Activated naive CD8-positive, alpha-beta T cell treated with anti-CD3 and anti-CD28 coated beads, Interleukin-2, amount 50 U/mL, for 24 hours (primary cell): ENCODE data around the gene TMPRSS11E.
"Not testable (repeated sequence)": the region's sequence is repeated elsewhere in the genome, so short reads cannot be mapped to it uniquely, and the experiment has no call there.

Experiments
- ATAC-seq: fragments of 150-1000 bp; cut with Tn5 transposase; one replicate; pipeline ENCODE4 v1.10.0; 2021
- DNase-seq: peaks from one replicate; pipeline ENCODE4 v3.0.0; 2021
- H3K27ac Mint-ChIP-seq: one replicate; pipeline ENCODE4 v1.8.0; 2021; ENCODE audit warnings: mild to moderate bottlenecking, mixed read lengths
- H3K27me3 Mint-ChIP-seq: one replicate; pipeline ENCODE4 v1.8.0; 2021; ENCODE audit warnings: mixed read lengths
- H3K36me3 Mint-ChIP-seq: one replicate; pipeline ENCODE4 v1.8.0; 2021; ENCODE audit warnings: low read depth, mixed read lengths
- H3K4me1 Mint-ChIP-seq: one replicate; pipeline ENCODE4 v1.8.0; 2021; ENCODE audit warnings: mixed read lengths
- H3K4me3 Mint-ChIP-seq: one replicate; pipeline ENCODE4 v1.8.0; 2021; ENCODE audit warnings: mild to moderate bottlenecking, moderate library complexity, mixed read lengths
- H3K9me3 Mint-ChIP-seq: one replicate; pipeline ENCODE4 v1.8.0; 2021; ENCODE audit warnings: mixed read lengths

The TMPRSS11E gene

DNA sequence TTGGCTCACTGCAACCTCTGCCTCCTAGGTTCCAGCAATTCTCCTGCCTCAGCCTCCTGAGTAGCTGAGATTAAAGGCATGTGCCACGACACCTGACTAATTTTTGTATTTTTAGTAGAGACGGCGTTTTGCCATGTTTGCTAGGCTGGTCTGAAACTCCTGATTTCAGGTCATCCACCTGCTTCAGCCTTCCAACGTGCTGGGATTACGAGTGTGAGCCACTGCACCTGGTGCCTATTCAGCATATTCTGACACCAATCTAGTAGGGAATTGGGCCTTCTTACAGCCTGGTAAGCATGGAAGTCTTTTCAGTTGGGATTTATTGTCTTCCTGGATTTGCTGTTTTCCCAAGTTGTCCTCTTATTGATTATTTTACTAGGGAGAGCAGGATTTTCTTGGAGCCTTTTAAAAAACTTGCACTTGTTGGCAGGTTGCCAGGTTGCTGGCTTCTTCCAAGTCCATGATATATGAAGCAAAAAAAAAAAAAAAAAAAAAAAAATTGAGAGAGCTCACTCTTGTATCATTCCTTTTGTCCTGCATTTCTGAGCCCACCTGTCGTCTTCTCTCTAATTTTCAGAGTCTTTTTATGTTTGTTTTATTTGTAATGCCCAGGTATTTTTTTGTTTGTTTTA lies 43.7 kb downstream of the TMPRSS11E start:
- Mint-ChIP-seq H3K9me3 (no peaks in the 10 kb centered on the region), H3K27me3 (no peaks in the 10 kb centered on the region), H3K4me3 (no peak overlapping the region), H3K4me1 (peaks cover 5% of the 10 kb centered on the region), H3K36me3 (no peaks in the 10 kb centered on the region), H3K27ac (no peak overlapping the region)
- ATAC-seq = no peak
- no peak for DNase-seq

DNA sequence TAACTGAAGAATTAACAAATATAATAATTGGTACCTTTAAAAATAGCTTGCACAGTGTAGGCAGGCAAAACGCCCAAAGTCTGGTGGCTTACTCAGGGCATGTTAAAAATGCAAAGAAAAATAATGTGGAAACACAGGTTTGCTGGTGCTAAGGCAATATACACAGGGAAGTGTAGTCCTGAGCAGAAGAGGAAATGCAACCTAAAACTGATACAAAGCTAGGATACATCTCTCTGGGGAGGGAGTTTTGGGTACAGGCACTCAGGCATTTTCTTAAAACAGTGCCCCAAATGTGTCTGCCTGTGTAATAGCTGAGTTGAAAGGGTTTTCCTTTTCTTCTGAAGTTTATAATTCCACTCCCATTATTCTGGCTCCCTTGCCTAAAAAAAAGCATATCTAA lies 47.4 kb downstream of the TMPRSS11E start:
- Mint-ChIP-seq H3K4me3 (no peak overlapping the region), H3K9me3 (no peaks in the 10 kb centered on the region), H3K36me3 (no peaks in the 10 kb centered on the region), H3K27ac (no peak overlapping the region), H3K27me3 (no peaks in the 10 kb centered on the region), H3K4me1 (peaks cover 7% of the 10 kb centered on the region)
- ATAC-seq = no peak
- no peak for DNase-seq

DNA sequence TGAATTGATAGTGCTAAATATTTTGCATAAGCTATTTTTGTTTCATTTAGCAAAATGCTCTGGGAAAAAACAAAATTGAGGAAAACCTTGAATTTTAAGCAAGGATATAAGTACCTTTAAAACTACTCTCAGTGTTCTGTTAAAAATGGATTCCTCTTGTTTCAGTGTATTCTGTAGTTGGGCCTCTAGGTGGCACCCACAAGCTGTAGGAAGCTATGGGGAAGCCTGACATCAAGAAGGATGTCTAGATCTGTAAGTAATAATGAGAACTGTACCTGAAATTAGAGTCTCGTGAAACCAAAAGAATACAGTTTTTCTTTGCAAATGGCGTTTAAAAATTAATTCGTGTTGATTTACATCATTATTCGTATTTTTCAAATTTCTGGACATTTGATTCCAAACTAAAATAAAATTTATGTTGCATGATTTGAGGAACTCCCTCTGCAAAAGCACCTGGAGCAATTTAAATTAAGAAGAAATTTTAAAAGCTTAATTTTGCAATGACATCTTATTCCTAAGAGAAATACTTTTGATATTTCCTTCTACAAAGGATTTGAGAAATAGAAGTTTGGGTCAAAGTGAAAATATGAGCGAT lies 51.2 kb downstream of the TMPRSS11E start:
- H3K27ac Mint-ChIP-seq = no peak overlapping the region
- no peak overlapping the region for H3K4me3 Mint-ChIP-seq
- H3K4me1 Mint-ChIP-seq = peaks cover 7% of the 10 kb centered on the region
- no peaks in the 10 kb centered on the region for H3K36me3 Mint-ChIP-seq
- no peaks in the 10 kb centered on the region for H3K9me3 Mint-ChIP-seq
- ATAC-seq (peak; percentile 85), DNase-seq (peak; percentile 63)
- H3K27me3 Mint-ChIP-seq = no peaks in the 10 kb centered on the region

DNA sequence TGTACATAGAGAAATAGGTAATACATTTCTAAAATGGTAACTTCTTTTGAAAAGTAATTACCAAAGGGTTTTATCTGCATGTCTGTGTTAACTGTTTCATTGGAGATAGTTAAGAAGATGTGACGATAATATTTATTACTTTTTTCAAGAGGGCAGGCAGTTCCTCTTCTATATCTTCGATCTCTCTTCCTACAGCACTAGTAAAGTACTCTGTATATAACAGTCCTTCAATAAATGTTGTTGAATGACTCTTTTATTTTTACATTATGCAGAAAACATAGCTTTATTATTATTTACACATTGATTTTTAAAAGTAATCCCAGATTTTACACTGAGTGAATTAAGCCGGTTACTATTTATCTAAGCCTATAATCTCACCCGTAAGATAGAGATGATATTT lies 51.8 kb downstream of the TMPRSS11E start:
- Mint-ChIP-seq H3K4me1 (peaks cover 7% of the 10 kb centered on the region), H3K4me3 (no peak overlapping the region), H3K27me3 (no peaks in the 10 kb centered on the region), H3K36me3 (no peaks in the 10 kb centered on the region), H3K27ac (no peak overlapping the region), H3K9me3 (peaks cover under 1% of the 10 kb centered on the region)
- DNase-seq (no peak), ATAC-seq (no peak)

DNA sequence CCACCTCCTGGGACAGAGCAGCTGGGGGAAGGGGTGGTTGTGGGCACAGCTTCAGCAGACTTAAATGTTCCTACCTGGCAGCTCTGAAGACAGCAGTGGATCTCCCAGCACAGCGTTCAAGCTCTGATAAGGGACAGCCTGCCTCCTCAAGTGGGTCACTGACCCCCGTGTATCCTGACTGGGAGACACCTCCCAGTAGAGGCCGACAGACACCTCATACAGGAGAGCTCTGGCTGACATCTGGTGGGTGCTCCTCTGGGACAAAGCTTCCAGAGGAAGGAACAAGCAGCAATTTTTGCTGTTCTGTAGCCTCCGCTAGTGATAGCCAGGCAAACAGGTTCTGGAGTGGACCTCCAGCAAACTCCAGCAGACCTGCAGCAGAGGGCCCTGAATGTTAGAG lies 56.2 kb downstream of the TMPRSS11E start:
- not testable (repeated sequence) for H3K4me1 Mint-ChIP-seq, H3K36me3 Mint-ChIP-seq, H3K4me3 Mint-ChIP-seq, DNase-seq, H3K9me3 Mint-ChIP-seq, H3K27ac Mint-ChIP-seq, H3K27me3 Mint-ChIP-seq, ATAC-seq

DNA sequence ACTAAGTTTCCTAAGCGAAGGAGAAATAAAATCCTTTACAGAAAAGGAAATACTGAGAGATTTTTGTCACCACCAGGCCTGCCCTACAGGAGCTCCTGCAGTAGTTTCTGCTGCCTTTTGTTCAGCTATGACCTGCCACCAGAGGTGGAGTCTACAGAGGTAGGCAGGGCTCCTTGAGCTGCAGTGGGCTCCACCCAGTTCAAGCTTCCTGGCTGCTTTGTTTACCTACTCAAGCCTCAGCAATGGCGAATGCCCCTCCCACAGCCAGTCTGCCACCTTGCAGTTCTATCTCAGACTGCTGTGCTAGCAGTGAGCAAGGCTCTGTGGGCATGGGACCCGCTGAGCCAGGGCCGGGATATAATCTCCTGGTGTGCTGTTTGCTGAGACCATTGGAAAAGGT lies 57.6 kb downstream of the TMPRSS11E start:
- not testable (repeated sequence) for H3K27ac Mint-ChIP-seq, H3K9me3 Mint-ChIP-seq, H3K4me1 Mint-ChIP-seq, ATAC-seq, H3K4me3 Mint-ChIP-seq, DNase-seq, H3K27me3 Mint-ChIP-seq, H3K36me3 Mint-ChIP-seq

DNA sequence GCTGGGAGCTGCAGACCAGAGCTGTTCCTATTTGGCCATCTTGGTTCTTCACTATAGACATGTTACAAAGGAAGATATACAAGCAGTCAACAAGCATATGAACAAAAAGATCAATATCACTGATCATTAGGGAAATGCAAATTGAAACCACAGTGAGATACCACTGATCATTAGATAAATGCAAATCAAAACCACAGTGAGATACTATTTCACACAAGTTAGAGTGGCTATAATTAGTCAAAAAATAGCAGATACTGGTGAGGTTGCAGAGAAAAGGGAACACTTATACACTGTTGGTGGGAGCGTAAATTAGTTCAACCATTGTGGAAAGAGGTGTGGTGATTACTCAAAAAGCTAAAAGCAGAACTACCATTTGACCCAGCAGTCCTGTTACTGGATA lies 58.2 kb downstream of the TMPRSS11E start:
- H3K4me1 Mint-ChIP-seq, DNase-seq, H3K9me3 Mint-ChIP-seq, H3K36me3 Mint-ChIP-seq, H3K27ac Mint-ChIP-seq, ATAC-seq, H3K4me3 Mint-ChIP-seq, H3K27me3 Mint-ChIP-seq: not testable (repeated sequence)

DNA sequence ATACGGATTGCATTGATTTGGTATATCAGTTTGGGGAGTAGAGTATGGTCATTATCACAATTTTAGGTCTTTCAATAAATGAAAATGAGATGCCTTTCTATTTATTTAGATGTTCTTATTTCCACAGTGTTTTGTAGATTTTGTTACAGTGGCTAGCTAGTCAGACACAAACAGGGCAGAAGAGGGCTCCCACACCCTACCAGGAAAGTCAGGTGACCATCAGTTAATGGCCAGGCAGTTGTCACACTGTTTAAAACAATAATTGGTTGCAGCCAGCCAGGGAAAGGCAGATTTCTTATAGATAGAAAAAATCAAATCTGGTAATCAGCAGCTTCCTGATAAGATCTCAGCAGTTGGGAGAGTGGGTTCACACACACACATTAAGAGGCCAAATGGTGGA lies 71.6 kb downstream of the TMPRSS11E start:
- Mint-ChIP-seq H3K9me3 (no peaks in the 10 kb centered on the region), H3K4me1 (no peaks in the 10 kb centered on the region), H3K27ac (no peak overlapping the region), H3K36me3 (no peaks in the 10 kb centered on the region), H3K4me3 (no peak overlapping the region), H3K27me3 (no peaks in the 10 kb centered on the region)
- ATAC-seq (no peak), DNase-seq (no peak)

DNA sequence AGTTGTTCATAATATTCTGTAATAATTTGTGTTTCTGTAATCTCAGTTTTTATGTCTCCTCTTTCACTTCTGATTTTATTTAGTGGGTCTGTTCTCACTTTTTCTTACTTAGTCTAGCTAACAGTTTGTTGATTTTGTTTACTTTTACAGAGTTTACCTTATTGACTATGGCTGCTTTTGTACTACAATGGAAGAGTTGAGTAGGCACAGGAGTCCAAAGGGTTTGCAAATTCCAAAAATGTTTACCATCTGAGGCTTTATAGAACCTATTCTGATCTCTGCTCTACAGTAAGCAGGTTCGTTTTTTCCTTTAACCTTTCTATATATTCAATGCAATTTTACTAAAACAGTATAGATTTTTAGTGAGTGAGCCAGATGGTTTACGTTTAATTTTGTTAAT lies 73.7 kb downstream of the TMPRSS11E start:
- Mint-ChIP-seq H3K36me3 (no peaks in the 10 kb centered on the region), H3K4me1 (no peaks in the 10 kb centered on the region), H3K27ac (no peak overlapping the region), H3K4me3 (no peak overlapping the region), H3K27me3 (no peaks in the 10 kb centered on the region), H3K9me3 (no peaks in the 10 kb centered on the region)
- no peak for ATAC-seq
- no peak for DNase-seq

DNA sequence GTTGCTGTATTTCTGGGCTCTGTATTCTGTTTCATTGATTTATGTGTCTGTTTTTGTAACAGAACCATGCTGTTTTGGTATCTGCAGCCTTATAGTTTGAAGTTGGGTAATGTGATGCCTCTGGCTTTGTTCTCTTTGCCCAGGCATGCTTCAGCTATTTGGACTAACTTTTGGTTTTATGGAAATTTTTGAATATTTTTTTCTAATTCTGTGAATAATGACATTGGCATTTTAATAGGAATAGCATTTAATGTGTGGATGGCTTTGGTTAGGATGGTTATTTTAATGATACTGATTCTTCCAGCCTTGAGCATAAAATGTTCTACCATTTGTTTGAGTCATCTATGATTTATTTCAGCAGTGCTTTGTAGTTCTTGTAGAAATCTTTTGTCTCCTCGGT lies 75.0 kb downstream of the TMPRSS11E start:
- not testable (repeated sequence) for ATAC-seq, DNase-seq, H3K27ac Mint-ChIP-seq, H3K4me1 Mint-ChIP-seq, H3K4me3 Mint-ChIP-seq, H3K27me3 Mint-ChIP-seq, H3K36me3 Mint-ChIP-seq, H3K9me3 Mint-ChIP-seq

DNA sequence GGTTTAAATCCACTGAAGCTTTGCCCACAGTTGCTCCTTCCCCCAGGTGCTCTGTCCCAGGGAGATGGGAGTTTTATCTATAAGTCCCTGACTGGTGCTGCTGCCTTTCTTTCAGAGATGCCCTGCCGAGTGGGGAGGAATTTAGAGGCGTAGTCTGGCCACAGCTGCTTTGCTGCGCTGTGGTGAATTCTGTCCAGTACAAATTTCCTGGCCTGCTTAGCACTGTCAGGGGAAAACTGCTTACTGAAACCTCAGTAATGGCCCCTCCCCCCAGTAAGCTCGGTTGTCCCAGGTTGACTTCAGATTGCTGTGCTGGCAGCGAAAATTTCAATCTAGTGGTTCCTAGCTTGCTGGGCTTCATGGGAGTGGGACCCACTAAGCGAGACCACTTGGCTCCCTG lies 88.7 kb downstream of the TMPRSS11E start:
- Mint-ChIP-seq H3K27ac (no peak overlapping the region), H3K36me3 (no peaks in the 10 kb centered on the region), H3K9me3 (no peaks in the 10 kb centered on the region), H3K4me1 (no peaks in the 10 kb centered on the region), H3K4me3 (no peak overlapping the region), H3K27me3 (no peaks in the 10 kb centered on the region)
- DNase-seq (no peak), ATAC-seq (no peak)

DNA sequence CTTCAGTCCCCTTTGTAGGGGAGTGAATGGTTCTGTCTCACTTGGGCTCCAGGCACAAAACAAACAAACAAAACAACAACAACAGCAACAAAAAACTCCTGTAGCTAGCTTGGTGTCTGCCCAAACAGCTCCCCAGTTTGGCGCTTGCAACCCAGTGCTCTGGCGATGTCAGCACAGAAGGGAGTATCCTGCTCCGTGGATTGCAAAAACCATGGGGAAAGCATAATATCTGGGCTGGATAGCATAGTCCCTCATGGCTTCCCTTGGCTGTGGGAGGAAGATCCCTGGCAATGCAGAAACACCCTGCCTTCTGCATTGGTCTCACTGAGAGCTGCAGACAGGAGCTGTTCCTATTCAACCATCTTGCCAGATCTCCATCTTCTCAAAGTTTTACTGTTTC lies 89.1 kb downstream of the TMPRSS11E start:
- Mint-ChIP-seq H3K4me3 (no peak overlapping the region), H3K27ac (no peak overlapping the region), H3K4me1 (no peaks in the 10 kb centered on the region), H3K27me3 (no peaks in the 10 kb centered on the region), H3K9me3 (no peaks in the 10 kb centered on the region), H3K36me3 (no peaks in the 10 kb centered on the region)
- no peak for ATAC-seq
- DNase-seq = no peak

DNA sequence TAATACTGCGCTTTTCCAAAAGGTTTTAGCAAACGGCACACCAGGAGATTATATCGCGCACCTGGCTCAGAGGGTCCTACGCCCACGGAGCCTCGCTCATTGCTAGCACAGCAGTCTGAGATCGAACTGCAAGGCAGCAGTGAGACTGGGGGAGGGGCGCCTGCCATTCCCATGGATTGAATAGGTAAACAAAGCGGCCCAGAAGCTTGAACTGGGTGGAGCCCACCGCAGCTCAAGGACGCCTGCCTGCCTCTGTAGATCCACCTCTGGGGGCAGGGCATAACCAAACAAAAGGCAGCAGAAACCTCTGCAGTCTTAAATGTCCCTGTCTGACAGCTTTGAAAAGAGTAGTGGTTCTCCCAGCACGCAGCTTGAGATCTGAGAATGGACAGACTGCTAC lies 95.5 kb downstream of the TMPRSS11E start:
- H3K4me3 Mint-ChIP-seq, H3K36me3 Mint-ChIP-seq, H3K9me3 Mint-ChIP-seq, H3K4me1 Mint-ChIP-seq, H3K27ac Mint-ChIP-seq, H3K27me3 Mint-ChIP-seq, DNase-seq, ATAC-seq: not testable (repeated sequence)
